HCT116 (cell line): ENCODE measurements around the gene SPATA20. TPM values are rescaled to one million over a fixed set of nuclear protein-coding genes. Genes with fewer than 3 reads are reported as not detected.

Source experiments
- ATAC-seq: fragments of 200-7000 bp; cut with Tn5 transposase; 2 replicates; pipeline ENCODE4 v1.9.1; 2020; ENCODE audit warnings: mild to moderate bottlenecking, moderate library complexity
- BruUV-seq: library from RNA; stranded (reverse); fragments of 400-500 nt; replicated peaks from 2 replicates; lab custom pipeline; 2021; lab: Mats Ljungman, UMichigan
- CTCF ChIA-PET: fragments of 300-600 bp; sonication (Branson Sonifier 250); formaldehyde crosslinking; loops from one replicate; lab custom pipeline; 2021; ENCODE audit warnings: antibody characterized with exemption; lab: Charles Lee
- POLR2A ChIA-PET: fragments of 300-600, 350-600 bp; sonication (Branson Sonifier 250); formaldehyde crosslinking; loops from one replicate; lab custom pipeline; 2021; ENCODE audit warnings: antibody characterized with exemption; lab: Charles Lee
- RAD21 ChIA-PET, 2 experiments: fragments of 300-600 bp; sonication (Branson Sonifier 250); formaldehyde crosslinking; loops; one replicate each; lab custom pipeline; 2023; ENCODE audit warnings: low total read pairs in 2 of 2; ENCODE audit not compliant: uncharacterized antibody in 2 of 2, unreplicated experiment in 2 of 2, low non-redundant PET in 1 of 2; lab: Charles Lee
- DNase-seq: peaks from one replicate; pipeline ENCODE4 v3.0.0-alpha.2; 2010; ENCODE audit warnings: low read depth, low spot score
- H2AFZ ChIP-seq: fragments of 200-600 bp; shearing (Covaris generic), sonication (generic); 2 replicates; pipeline ENCODE4 v1.6.1; 2017; ENCODE audit warnings: low read depth, mixed run types, mixed read lengths, antibody characterized with exemption, low read length; ENCODE audit not compliant: poor library complexity, severe bottlenecking
- H3K27ac ChIP-seq: 2 replicates; pipeline ENCODE4 v1.5.1; 2012; ENCODE audit warnings: low read depth, low read length
- H3K27me3 ChIP-seq: fragments of 200-600 bp; sonication (generic); 2 replicates; pipeline ENCODE4 v1.6.1; 2016; ENCODE audit warnings: mixed run types, low read length, mixed read lengths; ENCODE audit not compliant: insufficient read depth
- H3K36me3 ChIP-seq, 2 experiments: fragments of 200-500 bp in 1 of 2; fragments of 200-600 bp in 1 of 2; sonication (Bioruptor generic) in 1 of 2; sonication (generic) in 1 of 2; 2 replicates each; pipeline versions ENCODE4 v1.5.1 to v1.6.1; 2014 to 2016; ENCODE audit warnings: low read length in 2 of 2, inconsistent platforms in 1 of 2, mixed read lengths in 1 of 2, mixed run types in 1 of 2; ENCODE audit not compliant: insufficient read depth in 2 of 2, control insufficient read depth in 1 of 2
- H3K4me1 ChIP-seq, 2 experiments: fragments of 200-600 bp in 1 of 2; sonication (generic) in 1 of 2; 2 replicates each; pipeline versions ENCODE4 v1.5.1 to v1.6.1; 2012 to 2017; ENCODE audit warnings: low read length in 2 of 2, inconsistent platforms in 1 of 2, mild to moderate bottlenecking in 1 of 2, mixed read lengths in 1 of 2, mixed run types in 1 of 2, moderate library complexity in 1 of 2; ENCODE audit not compliant: insufficient read depth in 2 of 2, control insufficient read depth in 1 of 2
- H3K4me2 ChIP-seq: fragments of 200-600 bp; sonication (generic); 2 replicates; pipeline ENCODE4 v1.6.1; 2017; ENCODE audit warnings: mixed run types, low read length, mixed read lengths
- H3K4me3 ChIP-seq, 2 experiments: fragments of 200-600 bp in 1 of 2; sonication (generic) in 1 of 2; replicated peaks in 1 of 2; 2 replicates each; pipeline ENCODE4 v1.5.1; 2011 to 2016; ENCODE audit warnings: low read length in 2 of 2, control low read depth in 1 of 2, low read depth in 1 of 2, mild to moderate bottlenecking in 1 of 2, mixed read lengths in 1 of 2, mixed run types in 1 of 2
- H3K79me2 ChIP-seq: fragments of 200-600 bp; sonication (generic); 2 replicates; pipeline ENCODE4 v1.6.1; 2017; ENCODE audit warnings: mild to moderate bottlenecking, mixed run types, low read length, moderate library complexity, mixed read lengths; ENCODE audit not compliant: insufficient read depth
- H3K9ac ChIP-seq: fragments of 200-600 bp; sonication (generic); 2 replicates; pipeline ENCODE4 v1.6.1; 2016; ENCODE audit warnings: low read length, mixed read lengths
- H3K9me2 ChIP-seq: fragments of 200-600 bp; sonication (generic), shearing (Covaris generic); 2 replicates; pipeline ENCODE4 v1.6.1; 2017; ENCODE audit warnings: mixed run types, mild to moderate bottlenecking, moderate library complexity; ENCODE audit not compliant: insufficient read depth
- H3K9me3 ChIP-seq, 2 experiments: fragments of 200-500 bp in 1 of 2; fragments of 200-600 bp in 1 of 2; sonication (Bioruptor generic) in 1 of 2; sonication (generic) in 1 of 2; 2 replicates each; pipeline ENCODE4 v1.6.1; 2014 to 2017; ENCODE audit warnings: low read length in 2 of 2, mixed read lengths in 2 of 2, inconsistent platforms in 1 of 2, low read depth in 1 of 2, mild to moderate bottlenecking in 1 of 2, mixed run types in 1 of 2, moderate library complexity in 1 of 2; ENCODE audit not compliant: control insufficient read depth in 1 of 2, insufficient read depth in 1 of 2
- H4K20me1 ChIP-seq: fragments of 200-600 bp; sonication (generic), shearing (Covaris generic); 2 replicates; pipeline ENCODE4 v1.6.1; 2017; ENCODE audit warnings: mixed run types, mild to moderate bottlenecking, moderate library complexity; ENCODE audit not compliant: insufficient read depth
- ATF3 ChIP-seq: IDR thresholded peaks from 2 replicates; pipeline ENCODE4 v1.6.1; 2012
- CBX3 ChIP-seq: IDR thresholded peaks from 2 replicates; pipeline ENCODE4 v1.6.1; 2012; ENCODE audit warnings: low read depth
- CEBPB ChIP-seq: IDR thresholded peaks from 2 replicates; pipeline ENCODE4 v1.6.1; 2012; ENCODE audit warnings: low read depth
- CTCF ChIP-seq, 3 experiments: fragments of 200-600 bp in 1 of 3; sonication (generic) in 1 of 3; IDR thresholded peaks in 2 of 3; conservative IDR thresholded peaks in 1 of 3; 2 replicates each; pipeline ENCODE4 v1.5.1; 2012 to 2017; ENCODE audit warnings: low read depth in 2 of 3, low read length in 2 of 3, antibody characterized with exemption in 1 of 3, borderline replicate concordance in 1 of 3, control low read depth in 1 of 3, mild to moderate bottlenecking in 1 of 3, mixed read lengths in 1 of 3, mixed run types in 1 of 3, moderate library complexity in 1 of 3; ENCODE audit not compliant: insufficient read depth in 1 of 3
- EGR1 ChIP-seq: IDR thresholded peaks from 2 replicates; pipeline ENCODE4 v1.6.1; 2012; ENCODE audit warnings: low read depth
- ELF1 ChIP-seq: IDR thresholded peaks from 2 replicates; pipeline ENCODE4 v1.6.1; 2012; ENCODE audit warnings: low read depth, borderline replicate concordance
- EZH2 ChIP-seq: fragments of 200-600 bp; sonication (generic); IDR thresholded peaks from 2 replicates; pipeline ENCODE4 v1.6.1; 2017; ENCODE audit warnings: antibody characterized with exemption, mixed run types
- EZH2phosphoT487 ChIP-seq: fragments of 200-600 bp; IDR thresholded peaks from 2 replicates; pipeline ENCODE4 v1.6.1; 2018; ENCODE audit warnings: antibody characterized with exemption, borderline replicate concordance
- JUND ChIP-seq: IDR thresholded peaks from 2 replicates; pipeline ENCODE4 v1.6.1; 2012
- POLR2A ChIP-seq: IDR thresholded peaks from 2 replicates; pipeline ENCODE4 v1.7.0; 2011; ENCODE audit warnings: borderline replicate concordance; ENCODE audit not compliant: insufficient read depth, insufficient read length; ENCODE audit errors: extremely low read depth
- POLR2AphosphoS5 ChIP-seq: IDR thresholded peaks from 2 replicates; pipeline ENCODE4 v1.6.1; 2011; ENCODE audit warnings: mild to moderate bottlenecking, low read depth, low read length, moderate library complexity
- SIN3A ChIP-seq: IDR thresholded peaks from 2 replicates; pipeline ENCODE4 v1.6.1; 2012; ENCODE audit warnings: low read depth
- SP1 ChIP-seq: IDR thresholded peaks from 2 replicates; pipeline ENCODE4 v1.6.1; 2012; ENCODE audit warnings: low read depth
- SRF ChIP-seq: IDR thresholded peaks from 2 replicates; pipeline ENCODE4 v1.6.1; 2012; ENCODE audit warnings: low read depth
- TCF7L2 ChIP-seq: IDR thresholded peaks from 2 replicates; pipeline ENCODE4 v1.7.0; 2011; ENCODE audit warnings: borderline replicate concordance, inconsistent platforms; ENCODE audit not compliant: insufficient read depth, insufficient read length; ENCODE audit errors: extremely low read depth
- YY1 ChIP-seq: IDR thresholded peaks from 2 replicates; pipeline ENCODE4 v1.6.1; 2011; ENCODE audit warnings: low read length, low read depth, moderate library complexity, mild to moderate bottlenecking; ENCODE audit not compliant: insufficient replicate concordance; ENCODE audit errors: extremely low read depth
- ZBTB33 ChIP-seq: IDR thresholded peaks from 2 replicates; pipeline ENCODE4 v1.6.1; 2011; ENCODE audit warnings: mild to moderate bottlenecking, low read length, moderate library complexity; ENCODE audit not compliant: insufficient replicate concordance; ENCODE audit errors: extremely low read depth
- ZFX ChIP-seq: fragments of 450-650 bp; IDR thresholded peaks from 2 replicates; pipeline ENCODE4 v1.6.1; 2017
- intact Hi-C: fragments of 100-400 bp; cut with micrococcal nuclease; formaldehyde crosslinking; loops from 2 replicates; pipeline ENCODE4 v1.10.0; 2022
- total RNA-seq: library from RNA; stranded (reverse); gene quantifications from one replicate; pipeline ENCODE4 v1.2.1, GENCODE V29; 2021; ENCODE audit not compliant: unreplicated experiment

The SPATA20 gene
- total RNA-seq, 1 experiment from 2014 or later, result 57.5 TPM

GRCh38 chr17:50598487-50598886 is 51.5 kb downstream of the SPATA20 start:
- Histone ChIP-seq H3K27me3 (no peaks in the 10 kb centered on the region), H3K9ac (no peak overlapping the region), H3K9me2 (no peaks in the 10 kb centered on the region), H3K4me3 (no peak overlapping the region), H3K79me2 (no peaks in the 10 kb centered on the region), H3K36me3 (no peaks in the 10 kb centered on the region), H3K27ac (no peak overlapping the region), H2AFZ (no peak overlapping the region), H3K4me2 (no peak overlapping the region), H3K4me1 (no peaks in the 10 kb centered on the region), H4K20me1 (no peaks in the 10 kb centered on the region), H3K9me3 (no peaks in the 10 kb centered on the region)
- ChIA-PET CTCF (no interaction called here), RAD21 (no interaction called here), POLR2A (interaction anchor here (0.6 kb wide), 1 partner anchor 372 kb away, joined by 4 read pairs; no protein-coding TSS in a partner anchor)
- BruUV-seq, result no TSS peak
- no peak for TF ChIP-seq TCF7L2
- no peak for TF ChIP-seq ELF1
- no peak for TF ChIP-seq EGR1
- TF ChIP-seq EZH2, result no peak
- no peak for TF ChIP-seq SIN3A
- no peak for TF ChIP-seq POLR2AphosphoS5
- TF ChIP-seq CEBPB, result no peak
- no peak for TF ChIP-seq ZBTB33
- no peak for TF ChIP-seq POLR2A
- intact Hi-C loops, result no loop called here
- no peak for ATAC-seq
- no peak for DNase-seq

GRCh38 chr17:50599606-50600005 is 52.6 kb downstream of the SPATA20 start:
- H3K27ac ChIP-seq, result no peak overlapping the region
- no peak overlapping the region for H3K4me3 ChIP-seq
- no peak overlapping the region for H2AFZ ChIP-seq
- intact Hi-C loops, result no loop called here
- no peaks in the 10 kb centered on the region for H3K79me2 ChIP-seq
- H3K9me2 ChIP-seq, result no peaks in the 10 kb centered on the region
- H3K9me3 ChIP-seq, result no peaks in the 10 kb centered on the region
- BruUV-seq, result no TSS peak
- DNase-seq, result no peak
- H3K4me2 ChIP-seq, result no peak overlapping the region
- H3K27me3 ChIP-seq, result no peaks in the 10 kb centered on the region
- H3K9ac ChIP-seq, result no peak overlapping the region
- H3K4me1 ChIP-seq, result no peaks in the 10 kb centered on the region
- CTCF ChIA-PET, result no interaction called here
- ATAC-seq, result no peak
- no peaks in the 10 kb centered on the region for H3K36me3 ChIP-seq
- H4K20me1 ChIP-seq, result no peaks in the 10 kb centered on the region
- RAD21 ChIA-PET, result no interaction called here
- POLR2A ChIA-PET, result no interaction called here
- no peak for TF ChIP-seq CEBPB
- TF ChIP-seq SP1, result no peak
- TF ChIP-seq EZH2, result no peak
- TF ChIP-seq SIN3A, result no peak
- no peak for TF ChIP-seq CBX3
- TF ChIP-seq EGR1, result no peak
- TF ChIP-seq SRF, result no peak
- no peak for TF ChIP-seq POLR2AphosphoS5
- no peak for TF ChIP-seq EZH2phosphoT487
- no peak for TF ChIP-seq ZFX
- no peak for TF ChIP-seq YY1
- TF ChIP-seq CTCF (IDR thresholded peaks at IDR 0.05 in 2 of 3, conservative IDR thresholded peaks at IDR 0.05 in 1 of 3; ENCODE audit: borderline replicate concordance in 1 of 3, insufficient read depth in 1 of 3, low read depth in 2 of 3, low read length in 2 of 3), result no peak
- TF ChIP-seq JUND, result no peak
- TF ChIP-seq ATF3, result no peak
